Suppressor macrophage treated with lipopolysaccharide for 4 hours (primary cell): ENCODE measurements around the gene CARMIL1.
"Not testable (repeated sequence)": the region's sequence is repeated elsewhere in the genome, so short reads cannot be mapped to it uniquely, and the experiment has no call there.

Source experiments
- DNase-seq: peaks from one replicate; pipeline ENCODE4 v3.0.0-alpha.2; 2020

The CARMIL1 gene

GRCh38 chr6:25414755-25415154 is 135.6 kb downstream of the CARMIL1 start:
- DNase-seq = no peak

GRCh38 chr6:25415274-25415673 is 136.1 kb downstream of the CARMIL1 start:
- DNase-seq = no peak

DNA sequence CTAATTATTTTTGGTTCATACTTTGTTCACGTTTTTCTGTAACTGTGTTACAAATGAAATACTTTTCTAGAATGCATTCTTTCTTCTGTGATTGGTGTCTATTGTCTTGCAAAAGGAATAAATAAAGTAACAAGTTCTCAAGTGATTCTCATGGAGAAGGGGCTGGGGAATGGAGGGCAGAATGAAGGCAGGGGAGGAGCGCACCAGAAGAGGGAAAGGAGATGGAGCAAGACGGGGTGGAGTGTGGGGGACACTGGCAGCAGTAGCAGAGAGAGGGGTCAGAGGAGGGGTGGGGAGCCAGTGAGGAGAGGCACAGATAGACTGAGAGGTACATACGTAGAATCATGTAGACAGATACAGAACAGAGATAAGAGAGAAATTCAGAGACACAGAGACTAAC is 136.5 kb downstream of the CARMIL1 start:
- no peak for DNase-seq

DNA sequence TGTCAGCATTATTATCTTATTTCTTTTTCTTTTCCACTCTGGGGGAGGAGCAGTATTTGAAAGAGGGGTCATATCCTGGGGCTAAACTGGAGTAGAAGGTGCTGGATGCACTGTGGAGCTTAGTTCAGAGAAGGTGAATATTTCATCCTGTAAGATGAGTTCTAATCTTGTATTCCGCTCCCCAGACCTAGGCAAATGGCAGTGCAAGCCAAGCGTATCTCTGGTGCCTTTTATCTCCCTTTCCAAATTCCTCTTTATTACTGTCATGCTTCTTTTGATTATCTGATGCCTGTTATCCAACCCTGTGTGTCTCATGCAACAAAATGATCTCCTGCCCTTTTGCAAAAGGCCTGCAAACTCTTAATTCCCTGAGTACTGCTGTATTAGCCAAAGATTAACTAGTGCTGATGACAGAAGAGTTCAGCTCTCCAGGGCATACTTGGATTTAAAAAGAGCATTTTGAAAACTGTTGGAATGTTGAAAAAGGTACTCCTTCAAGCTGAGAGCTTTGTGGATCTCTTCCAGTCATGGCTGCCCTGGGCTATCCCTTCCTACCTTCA is 138.0 kb downstream of the CARMIL1 start:
- DNase-seq = no peak

GRCh38 chr6:25418454-25419052 is 139.4 kb downstream of the CARMIL1 start:
- no peak for DNase-seq

- no peak for DNase-seq
These were observed 140.7 kb downstream of the CARMIL1 start for GRCh38 chr6:25419879-25420278.

DNA sequence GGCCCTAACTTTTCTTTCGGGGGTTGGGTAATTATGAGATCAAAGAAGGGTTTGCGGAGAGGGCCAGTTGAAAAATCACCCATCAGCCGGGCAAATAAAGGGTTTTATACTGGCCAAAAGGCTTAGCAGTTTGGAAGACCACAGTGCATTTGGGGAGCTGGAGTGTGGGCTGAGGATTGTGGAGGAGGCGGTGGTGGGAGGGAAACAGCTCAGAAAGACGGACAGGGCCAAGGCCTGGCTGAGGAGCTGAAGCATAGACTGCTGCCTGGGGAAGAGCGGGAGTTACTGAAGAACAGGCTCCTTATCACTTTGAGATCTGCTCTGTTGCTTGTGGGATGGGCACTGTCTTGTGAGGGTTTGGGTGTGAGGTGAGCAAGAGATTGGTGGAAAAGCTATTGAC is 144.2 kb downstream of the CARMIL1 start:
- DNase-seq = no peak

DNA sequence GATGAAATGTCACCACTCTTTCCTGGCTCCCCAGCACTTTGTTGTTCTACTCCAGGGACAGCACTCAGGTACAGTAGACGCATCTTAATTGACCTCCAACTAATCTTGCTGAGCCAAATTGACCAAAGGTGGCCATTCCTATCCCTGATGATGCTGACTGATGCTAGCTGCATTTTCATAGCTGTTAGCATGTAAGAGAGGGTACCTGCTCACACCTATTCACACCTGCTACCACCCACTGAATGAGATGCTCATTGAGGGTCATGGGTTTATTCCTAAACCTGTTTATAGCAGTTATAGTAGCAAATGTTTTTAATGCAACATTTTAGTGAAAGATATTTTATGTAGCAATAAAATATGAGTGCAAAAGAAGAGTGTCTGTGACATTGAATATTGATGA is 145.1 kb downstream of the CARMIL1 start:
- no peak for DNase-seq

- DNase-seq = no peak
These were observed 148.4 kb downstream of the CARMIL1 start for GRCh38 chr6:25427549-25427948.

GRCh38 chr6:25428758-25429317 is 149.7 kb downstream of the CARMIL1 start:
- DNase-seq = no peak

- DNase-seq = no peak
These were observed 152.3 kb downstream of the CARMIL1 start for GRCh38 chr6:25431306-25431974.

DNA sequence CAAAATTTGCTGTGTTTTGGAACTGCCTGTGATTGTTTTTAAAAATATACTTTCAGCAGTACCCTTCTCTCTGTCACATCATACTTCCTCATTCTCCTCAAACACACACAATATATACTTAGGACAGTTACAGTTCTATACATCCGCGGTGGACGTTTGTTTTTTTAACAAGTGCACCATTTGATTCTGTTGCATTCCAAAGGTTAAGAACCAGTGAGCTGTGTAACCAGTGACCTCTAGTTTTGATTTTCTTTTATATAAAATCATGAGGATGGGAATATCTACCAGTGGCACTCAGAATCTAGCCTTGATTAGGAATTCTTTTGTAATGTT is 152.8 kb downstream of the CARMIL1 start:
- DNase-seq = no peak

DNA sequence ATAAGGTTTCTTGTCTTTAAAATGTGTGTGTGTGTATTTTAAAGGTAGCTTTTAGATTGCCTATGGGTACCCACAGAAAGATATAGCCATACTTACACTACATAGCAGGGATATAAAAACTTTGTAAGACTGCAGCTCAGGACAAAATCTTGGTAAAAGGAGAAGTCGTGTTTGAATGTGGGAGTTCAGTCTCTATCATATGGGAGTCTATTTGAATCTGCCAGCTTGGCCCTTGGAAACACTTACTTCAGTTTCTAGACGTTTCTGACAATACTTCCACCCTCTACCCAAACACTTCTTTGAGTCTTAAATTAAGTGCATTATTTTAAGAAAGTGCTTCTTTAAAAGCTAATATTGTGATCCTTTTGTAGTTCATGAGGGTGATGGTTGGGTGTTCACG is 155.7 kb downstream of the CARMIL1 start:
- DNase-seq = no peak

GRCh38 chr6:25435416-25435985 is 156.3 kb downstream of the CARMIL1 start:
- DNase-seq = no peak

DNA sequence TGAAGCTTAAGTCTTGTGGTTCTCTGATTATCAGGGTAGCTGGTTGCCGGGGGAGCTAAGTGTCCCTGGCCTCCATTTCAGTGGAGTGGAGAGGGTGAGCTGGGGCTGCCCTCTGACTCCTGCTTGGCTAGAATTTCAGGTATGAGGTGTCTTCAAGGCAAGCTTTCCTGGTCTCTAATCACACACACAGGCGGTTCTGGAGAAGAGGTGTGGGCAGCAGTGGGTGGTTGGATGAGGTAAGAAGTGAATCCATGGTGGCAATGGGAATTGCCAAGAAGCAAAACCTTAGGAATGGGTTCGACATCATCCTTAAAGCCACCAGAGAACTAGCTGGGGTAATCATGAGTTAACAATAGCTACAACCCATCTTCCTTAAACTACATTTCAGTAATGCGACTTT is 157.6 kb downstream of the CARMIL1 start:
- no peak for DNase-seq

- DNase-seq = no peak
These were observed 160.2 kb downstream of the CARMIL1 start for GRCh38 chr6:25439368-25439767.

GRCh38 chr6:25441663-25442270 is 162.6 kb downstream of the CARMIL1 start:
- no peak for DNase-seq

DNA sequence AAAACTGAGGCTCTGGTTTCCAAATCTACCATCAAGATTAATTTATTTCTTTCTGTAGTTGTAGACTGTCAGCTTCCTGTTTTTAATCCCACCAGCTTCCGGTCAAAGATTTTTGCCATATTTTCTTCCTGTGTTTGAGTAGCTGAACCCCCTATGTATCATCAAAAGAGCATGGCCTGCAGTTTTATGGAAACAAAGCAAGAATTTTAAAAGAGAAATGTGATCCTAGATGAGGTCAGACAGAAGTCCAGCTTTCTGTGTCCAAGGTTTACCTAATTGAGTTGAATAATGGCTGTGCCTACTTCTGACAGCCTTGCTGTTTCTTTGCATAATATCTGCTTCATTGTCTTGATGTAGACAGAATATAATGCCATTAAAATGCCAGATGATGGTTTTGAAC is 163.7 kb downstream of the CARMIL1 start:
- DNase-seq = no peak

DNA sequence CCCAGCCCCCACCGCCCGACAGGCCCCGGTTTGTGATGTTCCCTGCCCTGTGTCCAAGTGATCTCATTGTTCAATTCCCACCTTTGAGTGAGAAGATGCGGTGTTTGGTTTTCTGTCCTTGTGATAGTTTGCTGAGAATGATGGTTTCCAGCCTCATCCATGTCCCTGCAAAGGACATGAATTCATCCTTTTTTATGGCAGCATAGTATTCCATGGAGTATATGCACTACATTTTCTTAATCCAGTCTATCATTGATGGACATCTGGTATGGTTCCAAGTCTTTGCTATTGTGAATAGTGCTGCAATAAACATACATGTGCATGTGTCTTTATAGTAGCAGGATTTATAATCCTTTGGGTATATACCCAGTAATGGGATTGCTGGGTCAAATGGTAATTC is 165.3 kb downstream of the CARMIL1 start:
- DNase-seq = not testable (repeated sequence)

DNA sequence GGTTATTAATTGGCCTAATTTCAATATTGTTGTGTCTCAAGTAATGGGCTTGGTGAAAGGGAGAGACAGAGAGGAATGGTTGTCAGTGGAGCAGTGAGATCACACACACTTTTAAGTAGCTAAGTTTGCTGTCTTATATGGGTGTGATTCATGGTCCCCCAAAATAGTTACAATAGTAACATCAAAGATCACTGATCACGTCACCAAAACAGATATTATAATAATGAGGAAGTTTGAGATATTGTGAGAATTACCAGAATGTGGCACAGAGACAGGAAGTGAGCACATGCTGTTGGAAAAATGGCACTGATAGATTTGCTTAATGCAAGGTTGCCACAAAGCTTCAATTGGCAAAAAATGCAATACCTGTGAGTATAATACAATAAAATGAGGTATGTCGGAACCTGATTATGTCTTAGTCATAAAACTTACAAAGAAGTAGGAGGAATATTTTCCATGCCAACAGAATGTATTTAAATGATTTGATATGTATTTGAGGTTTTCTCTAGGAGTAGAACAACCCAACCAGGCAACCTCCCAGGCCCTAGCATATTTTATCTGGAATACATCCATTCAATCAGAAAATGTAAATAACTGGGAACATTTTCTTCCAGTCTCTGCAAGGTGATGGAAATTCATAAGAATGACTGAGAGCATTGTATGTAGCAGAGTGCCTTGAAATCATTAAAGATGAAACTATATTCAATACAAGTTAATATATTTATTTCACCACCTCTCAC is 167.8 kb downstream of the CARMIL1 start:
- peak; percentile 79 for DNase-seq

- peak; percentile 87 for DNase-seq
These were observed 168.4 kb downstream of the CARMIL1 start for GRCh38 chr6:25447570-25447929.

- no peak for DNase-seq
These were observed 169.9 kb downstream of the CARMIL1 start for GRCh38 chr6:25448965-25449538.

GRCh38 chr6:25449774-25450173 is 170.6 kb downstream of the CARMIL1 start:
- no peak for DNase-seq
